ENCODE data around the gene POGZ.
"Not testable (repeated sequence)": the region's sequence is repeated elsewhere in the genome, so short reads cannot be mapped to it uniquely, and the experiment has no call there.

POGZ gene

GRCh38 chr1:151403612-151404011 lies 55.7 kb downstream of the POGZ start:
- POLR2A ChIA-PET = interaction anchor here (0.7 to 1.6 kb wide), 2 partner anchors 70 to 168 kb away, joined by 3 to 4 read pairs; no protein-coding TSS in a partner anchor
- no peak for TF ChIP-seq CTCF (IDR thresholded peaks at IDR 0.05; ENCODE audit: control extremely low read depth, extremely low read depth, low read depth, missing control alignments)
- DNase-seq (ENCODE audit: extremely low spot score) = no peak
- CTCF ChIA-PET = interaction anchor here (1.0 to 6.7 kb wide), 3 partner anchors 9 to 103 kb away, joined by 4 to 27 read pairs (median 6); no protein-coding TSS in a partner anchor

- no peak for DNase-seq (ENCODE audit: extremely low spot score)
- TF ChIP-seq CTCF (IDR thresholded peaks at IDR 0.05; ENCODE audit: control extremely low read depth, extremely low read depth, low read depth, missing control alignments) = no peak
- ChIA-PET CTCF (interaction anchor here (1.0 to 6.7 kb wide), 3 partner anchors 10 to 102 kb away, joined by 4 to 27 read pairs (median 13); no protein-coding TSS in a partner anchor), POLR2A (interaction anchor here (0.6 to 0.7 kb wide), 2 partner anchors 93 to 167 kb away, joined by 3 to 4 read pairs; no protein-coding TSS in a partner anchor)
Measured at GRCh38 chr1:151402764-151403163, 56.5 kb downstream of the POGZ start.

DNA sequence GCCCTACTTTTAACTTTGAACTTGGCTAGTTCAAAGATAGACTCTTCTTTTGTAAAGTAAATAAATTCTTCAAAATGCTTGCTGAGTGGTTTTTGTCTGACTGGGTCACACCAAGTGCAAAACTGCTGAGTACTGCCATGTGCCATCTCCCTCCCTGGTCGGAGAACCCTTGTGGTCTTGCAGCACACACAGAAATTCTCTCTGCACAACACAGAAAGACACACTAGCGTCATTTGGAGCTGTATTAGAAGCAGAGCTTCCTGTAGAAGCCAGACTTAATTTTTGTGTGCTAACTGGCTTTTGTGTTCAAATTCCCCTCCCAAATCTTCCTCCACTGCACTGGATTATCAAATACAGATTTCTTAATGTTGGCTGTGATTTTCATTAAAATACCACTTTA lies 57.4 kb downstream of the POGZ start:
- no peak for TF ChIP-seq CTCF (IDR thresholded peaks at IDR 0.05; ENCODE audit: control extremely low read depth, extremely low read depth, low read depth, missing control alignments)
- no peak for DNase-seq (ENCODE audit: extremely low spot score)
- ChIA-PET CTCF (interaction anchor here (3.3 to 6.7 kb wide), 2 partner anchors 10 to 61 kb away, joined by 13 to 27 read pairs; no protein-coding TSS in a partner anchor), POLR2A (no interaction called here)

DNA sequence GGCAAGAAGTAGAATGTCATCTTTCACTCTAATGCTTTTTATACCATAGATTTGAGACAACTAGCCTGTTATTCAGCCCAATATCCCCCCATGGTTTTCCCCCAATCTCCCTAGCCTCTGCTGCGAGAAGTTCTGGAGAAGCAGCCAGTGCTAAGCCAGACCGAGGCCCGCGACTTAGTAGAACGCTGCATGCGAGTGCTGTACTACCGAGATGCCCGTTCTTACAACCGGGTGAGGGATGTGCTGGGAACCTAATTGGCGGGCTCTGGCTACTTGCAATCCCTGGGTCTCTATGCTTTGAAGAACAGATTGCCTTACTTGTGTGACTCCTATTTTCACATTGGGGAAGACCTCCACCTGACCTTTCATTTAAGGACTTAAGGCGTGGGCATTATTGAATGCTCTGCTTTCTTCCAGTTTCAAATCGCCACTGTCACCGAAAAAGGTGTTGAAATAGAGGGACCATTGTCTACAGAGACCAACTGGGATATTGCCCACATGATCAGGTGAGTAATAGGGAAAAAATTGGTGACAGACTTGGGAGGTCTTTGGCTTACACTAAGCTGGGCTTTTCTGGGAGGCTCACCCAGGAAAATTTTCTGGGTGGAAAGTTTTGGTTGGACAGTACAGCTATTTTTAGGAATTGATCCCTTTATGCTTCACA lies 58.0 kb downstream of the POGZ start:
- no peak for TF ChIP-seq CTCF (IDR thresholded peaks at IDR 0.05; ENCODE audit: control extremely low read depth, extremely low read depth, low read depth, missing control alignments)
- CTCF ChIA-PET = interaction anchor here (3.3 to 6.7 kb wide), 2 partner anchors 11 to 60 kb away, joined by 13 to 27 read pairs; no protein-coding TSS in a partner anchor
- POLR2A ChIA-PET = no interaction called here
- no peak for DNase-seq (ENCODE audit: extremely low spot score)

- peak; percentile 90 for DNase-seq (ENCODE audit: extremely low spot score)
- peak; percentile 48 for TF ChIP-seq CTCF (IDR thresholded peaks at IDR 0.05; ENCODE audit: control extremely low read depth, extremely low read depth, low read depth, missing control alignments)
- CTCF ChIA-PET = interaction anchor here (1.0 to 6.7 kb wide), 6 partner anchors 8 to 59 kb away, joined by 3 to 27 read pairs (median 4); no protein-coding TSS in a partner anchor
- POLR2A ChIA-PET = interaction anchor here (0.7 kb wide), 1 partner anchor 163 kb away, joined by 3 read pairs; no protein-coding TSS in a partner anchor
Measured at GRCh38 chr1:151399324-151400171, 59.7 kb downstream of the POGZ start, which contains the start of gene PSMB4. Gene PSMB4, plus strand, starts transcription at chr1:151399573. Its CDS starts 15 bp downstream, at chr1:151399588.

- POLR2A ChIA-PET; DNase-seq (ENCODE audit: extremely low spot score): not testable (repeated sequence)
- CTCF ChIA-PET = interaction anchor here (0.7 to 2.6 kb wide), 6 partner anchors 11 to 101 kb away, joined by 3 to 8 read pairs (median 6); no protein-coding TSS in a partner anchor
Measured at GRCh38 chr1:151396265-151396664, 63.0 kb downstream of the POGZ start.
